Activated naive CD8-positive, alpha-beta T cell treated with anti-CD3 and anti-CD28 coated beads, Interleukin-2, amount 50 U/mL, for 16 hours (primary cell): ENCODE results near the gene SIK1.

Experiments
- DNase-seq: peaks from one replicate; pipeline ENCODE4 v3.0.0-alpha.2; 2020; ENCODE audit warnings: low read depth, low spot score

Gene SIK1

GRCh38 chr21:43368685-43369084 is 58.2 kb downstream of the SIK1 start:
- DNase-seq, result no peak

GRCh38 chr21:43367859-43368258 is 59.1 kb downstream of the SIK1 start:
- DNase-seq, result no peak

GRCh38 chr21:43367296-43367695 is 59.6 kb downstream of the SIK1 start:
- no peak for DNase-seq

GRCh38 chr21:43366656-43367055 is 60.3 kb downstream of the SIK1 start:
- DNase-seq, result no peak

GRCh38 chr21:43365611-43366426 is 61.1 kb downstream of the SIK1 start:
- no peak for DNase-seq

GRCh38 chr21:43364851-43365424 is 62.0 kb downstream of the SIK1 start:
- DNase-seq, result no peak
